ENCODE data around the gene PKP4. TPM values are rescaled to one million over a fixed set of nuclear protein-coding genes. Genes with fewer than 3 reads are reported as not detected.

PKP4 gene
- total and polyA plus RNA-seq, 2 of the 8 experiments (the other 6 are each of a cell fraction or from before 2014, with no cell fraction given): 48.2 to 88.0 TPM

- TF ChIP-seq CHD7 (IDR thresholded peaks at IDR 0.05; ENCODE audit: insufficient replicate concordance, low read length) (no peak), HDAC6 (IDR thresholded peaks at IDR 0.05; ENCODE audit: low read depth, low read length) (no peak), GABPA (IDR thresholded peaks at IDR 0.05; ENCODE audit: borderline replicate concordance, insufficient read depth, low read length) (no peak)
Observed at GRCh38 chr2:158498043-158498748, 41.4 kb downstream of the PKP4 start (continued).
